A204.1 (cell line): ENCODE measurements around the gene PCBP3.
"Not testable (repeated sequence)": the region's sequence is repeated elsewhere in the genome, so short reads cannot be mapped to it uniquely, and the experiment has no call there.

Source experiments
- FAIRE-seq: peaks from 2 replicates; lab custom pipeline; 2012; peaks lifted over from hg19 to GRCh38; lab: Jason Lieb, UNC

Gene PCBP3

GRCh38 chr21:45876381-45877170 lies 233.1 kb downstream of the PCBP3 start:
- FAIRE-seq: no peak

DNA sequence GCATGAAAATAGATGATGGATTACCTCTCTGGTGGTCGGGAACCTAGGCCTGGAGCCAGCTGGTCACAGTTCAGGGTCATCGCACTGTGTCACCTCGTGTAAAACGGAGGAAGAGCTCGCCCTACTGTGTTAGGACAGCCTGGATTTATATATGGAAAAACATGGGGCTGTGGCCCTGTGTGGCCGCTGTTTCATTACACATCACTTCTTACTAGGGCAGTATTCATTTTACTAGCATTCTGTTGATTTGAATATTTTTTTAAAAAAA lies 233.6 kb downstream of the PCBP3 start:
- FAIRE-seq: no peak

DNA sequence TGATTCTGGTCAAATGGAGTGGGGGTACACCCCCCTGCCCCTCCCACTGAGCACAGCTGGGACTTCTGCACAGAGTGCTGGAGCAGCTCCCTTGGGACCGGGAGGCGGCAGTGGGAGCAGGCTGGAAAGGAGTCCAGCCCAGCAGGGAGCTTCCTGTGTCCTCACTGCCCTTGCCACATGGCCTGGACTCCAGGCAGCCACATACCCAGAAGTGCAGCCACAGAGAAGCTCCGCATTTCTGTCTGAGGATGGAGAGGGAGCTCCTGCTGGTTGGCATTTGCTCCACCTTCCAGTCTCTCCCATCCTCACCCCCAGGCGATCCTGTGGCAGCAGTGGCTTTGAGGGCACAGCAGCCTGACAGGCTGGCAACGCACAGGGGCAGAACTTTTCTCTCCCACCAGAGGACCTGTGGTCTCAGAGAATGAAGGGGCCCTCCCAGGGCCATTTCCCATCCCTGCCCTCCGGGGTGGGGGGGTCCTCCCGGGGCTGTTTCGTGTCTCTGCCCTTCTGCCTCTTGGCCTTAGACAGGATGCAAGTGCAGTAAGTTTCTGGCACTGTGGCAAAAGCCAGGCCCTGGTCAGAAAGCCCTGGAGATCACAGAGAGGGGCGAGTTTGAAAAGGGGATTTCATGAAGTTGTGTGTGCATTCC lies 234.4 kb downstream of the PCBP3 start:
- FAIRE-seq: no peak

GRCh38 chr21:45880097-45881068 lies 236.9 kb downstream of the PCBP3 start:
- FAIRE-seq: no peak

- no peak for FAIRE-seq
Observed at GRCh38 chr21:45882645-45883044, 239.1 kb downstream of the PCBP3 start.

DNA sequence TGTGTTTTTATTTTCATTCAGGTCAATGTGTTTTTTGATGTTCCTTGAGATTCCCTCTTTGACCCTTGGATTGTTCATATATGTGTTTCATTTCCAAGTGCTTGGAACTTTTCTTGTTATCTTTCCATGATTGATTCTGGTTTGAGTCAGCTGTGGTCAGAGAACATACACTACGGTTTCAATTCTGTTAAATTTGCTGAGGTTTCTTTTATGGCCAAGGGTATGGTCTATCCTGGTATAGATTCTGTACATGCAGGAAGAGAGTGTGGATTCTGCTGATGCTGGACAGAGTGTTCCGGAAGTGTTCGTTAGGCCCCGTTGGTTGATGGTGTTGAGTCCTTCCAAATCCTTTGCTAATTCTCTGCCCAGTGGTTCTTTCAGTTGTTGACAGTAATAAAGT lies 239.6 kb downstream of the PCBP3 start:
- no peak for FAIRE-seq

DNA sequence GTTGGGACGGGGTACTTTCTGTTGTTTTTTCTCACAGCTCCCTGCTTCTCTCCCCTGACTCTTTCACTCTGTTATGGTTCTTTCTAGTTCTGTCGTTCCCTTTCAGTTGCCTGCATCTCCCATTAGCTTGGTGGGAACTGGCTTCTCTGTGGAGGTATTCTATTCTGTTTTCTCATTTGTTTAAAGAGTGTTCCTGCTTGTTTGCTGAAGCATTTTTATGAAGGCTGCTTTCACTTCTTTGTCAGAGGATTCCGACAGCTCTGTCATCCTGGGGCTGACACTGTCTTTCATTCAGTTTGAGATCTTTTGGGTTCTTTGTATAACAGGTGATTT lies 242.0 kb downstream of the PCBP3 start:
- FAIRE-seq: no peak

DNA sequence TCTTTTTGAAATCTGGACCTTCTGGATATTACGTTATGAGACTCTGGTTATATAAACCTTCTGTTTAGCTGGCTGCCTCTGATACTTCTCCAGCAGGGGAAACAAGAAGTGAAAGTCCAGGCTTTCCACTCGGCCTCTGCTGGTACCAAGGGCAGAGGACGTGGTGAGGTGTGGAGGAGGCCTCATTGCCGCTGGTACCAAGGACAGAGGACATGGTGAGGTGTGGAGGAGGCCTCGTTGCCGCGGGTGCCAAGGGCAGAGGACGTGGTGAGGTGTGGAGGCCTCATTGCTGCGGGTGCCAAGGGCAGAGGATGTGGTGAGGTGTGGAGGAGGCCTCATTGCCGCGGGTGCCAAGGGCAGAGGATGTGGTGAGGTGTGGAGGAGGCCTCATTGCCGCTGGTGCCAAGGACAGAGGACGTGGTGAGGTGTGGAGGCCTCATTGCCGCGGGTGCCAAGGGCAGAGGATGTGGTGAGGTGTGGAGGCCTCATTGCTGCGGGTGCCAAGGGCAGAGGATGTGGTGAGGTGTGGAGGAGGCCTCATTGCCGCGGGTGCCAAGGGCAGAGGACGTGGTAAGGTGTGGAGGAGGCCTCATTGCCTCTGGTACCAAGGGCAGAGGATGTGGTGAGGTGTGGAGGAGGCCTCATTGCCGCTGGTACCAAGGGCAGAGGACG lies 242.5 kb downstream of the PCBP3 start:
- not testable (repeated sequence) for FAIRE-seq

GRCh38 chr21:45886610-45887026 lies 243.1 kb downstream of the PCBP3 start:
- no peak for FAIRE-seq

- no peak for FAIRE-seq
Observed at GRCh38 chr21:45887120-45887611, 243.6 kb downstream of the PCBP3 start.

DNA sequence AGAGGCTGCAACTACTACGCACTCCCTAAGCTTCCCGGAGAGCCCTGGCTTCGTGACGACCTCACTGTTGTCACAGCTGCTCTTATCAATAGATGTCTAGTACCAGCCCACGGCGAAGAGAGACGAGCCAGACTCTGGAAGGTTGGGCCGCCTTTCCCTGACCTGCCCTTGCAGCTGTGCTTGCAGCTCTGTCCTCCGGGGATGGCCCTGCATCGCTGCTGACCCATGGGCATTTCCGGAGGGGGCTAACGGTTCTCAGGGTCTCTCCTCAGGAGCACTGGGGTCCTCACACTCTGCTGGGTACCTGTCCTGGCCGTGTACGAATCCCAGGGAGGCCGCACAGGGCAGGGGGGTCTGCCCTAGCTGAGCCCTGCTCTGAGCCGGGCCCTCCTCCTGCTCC lies 244.3 kb downstream of the PCBP3 start:
- FAIRE-seq: no peak

GRCh38 chr21:45888386-45889009 lies 245.0 kb downstream of the PCBP3 start:
- FAIRE-seq: no peak

DNA sequence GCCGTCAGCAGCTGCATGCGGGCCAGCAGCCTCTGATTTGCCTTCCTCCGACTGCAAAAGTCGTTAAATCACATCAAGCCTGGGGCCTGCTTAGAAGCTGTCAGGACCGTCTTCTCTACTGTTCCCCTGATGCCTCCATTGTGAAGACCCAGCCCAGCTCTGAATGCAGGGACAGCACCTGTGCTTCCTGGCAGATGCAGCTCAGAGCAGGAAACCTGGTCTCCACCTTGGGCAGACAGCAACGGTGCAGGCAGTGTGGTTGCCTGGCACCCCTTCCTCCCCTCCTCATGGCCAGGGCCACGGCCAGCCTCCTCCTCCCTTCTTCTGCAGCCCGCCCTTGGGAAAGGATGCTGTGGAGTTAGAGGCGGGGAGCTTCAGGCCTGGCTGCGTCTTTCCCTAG lies 245.7 kb downstream of the PCBP3 start:
- FAIRE-seq: no peak

DNA sequence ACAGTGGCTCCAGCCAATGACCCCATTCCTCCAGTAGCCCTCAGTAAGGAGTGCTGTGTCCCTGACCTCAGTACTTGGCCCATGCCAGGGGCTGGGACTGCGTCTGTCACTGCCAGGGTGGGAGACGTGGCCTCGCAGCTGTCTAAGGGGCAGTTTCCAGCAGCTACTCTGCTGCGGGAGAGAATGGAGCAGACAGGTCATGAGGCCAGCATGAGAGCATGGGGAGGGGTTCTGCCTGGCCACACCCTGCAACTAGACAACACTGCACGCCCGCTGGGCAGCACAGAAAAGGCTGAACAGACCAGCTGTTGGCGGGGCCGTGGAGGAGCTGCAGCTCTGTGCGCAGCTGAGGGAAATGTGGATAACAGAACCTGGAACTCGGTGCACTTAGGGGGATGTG lies 246.4 kb downstream of the PCBP3 start:
- FAIRE-seq: no peak

DNA sequence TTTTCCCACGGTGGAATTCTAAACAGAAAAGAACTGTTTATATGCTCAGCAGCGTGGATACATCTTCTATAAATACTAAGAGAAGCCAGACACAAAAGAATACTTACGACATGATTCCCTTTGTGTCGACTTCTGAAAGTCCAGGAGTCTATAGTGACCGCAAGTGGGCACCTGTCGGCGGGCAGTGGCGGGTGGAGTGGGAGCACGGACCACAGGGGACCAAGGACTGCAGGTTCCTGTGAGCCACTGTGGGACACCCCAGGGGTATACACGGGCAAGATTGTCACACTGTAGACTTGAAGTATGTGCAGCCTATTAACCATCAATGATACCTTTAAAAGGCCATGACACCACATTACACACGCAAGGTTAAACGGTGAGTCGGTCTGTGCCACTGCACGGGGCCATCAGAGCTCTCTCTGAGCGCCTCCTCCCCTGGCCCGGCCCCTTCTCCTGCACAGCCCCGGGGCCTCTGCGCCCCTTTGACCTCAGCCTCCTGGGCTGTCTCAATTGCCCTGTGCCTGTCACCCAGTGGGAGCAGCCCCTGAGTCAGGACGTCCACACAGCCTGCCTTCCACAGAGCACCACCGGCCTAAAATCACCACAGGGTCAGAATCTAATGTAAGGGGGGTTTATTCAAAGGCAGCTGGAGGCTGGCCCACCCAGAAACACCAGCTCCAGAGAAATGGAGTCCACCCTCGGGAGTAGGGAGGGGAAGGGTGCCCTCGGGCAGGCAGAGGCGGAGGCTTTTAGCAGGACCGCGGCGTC lies 248.0 kb downstream of the PCBP3 start:
- FAIRE-seq: no peak

- no peak for FAIRE-seq
Observed at GRCh38 chr21:45892156-45892915, 248.8 kb downstream of the PCBP3 start.

- no peak for FAIRE-seq
Observed at GRCh38 chr21:45892916-45893739, 249.6 kb downstream of the PCBP3 start.

DNA sequence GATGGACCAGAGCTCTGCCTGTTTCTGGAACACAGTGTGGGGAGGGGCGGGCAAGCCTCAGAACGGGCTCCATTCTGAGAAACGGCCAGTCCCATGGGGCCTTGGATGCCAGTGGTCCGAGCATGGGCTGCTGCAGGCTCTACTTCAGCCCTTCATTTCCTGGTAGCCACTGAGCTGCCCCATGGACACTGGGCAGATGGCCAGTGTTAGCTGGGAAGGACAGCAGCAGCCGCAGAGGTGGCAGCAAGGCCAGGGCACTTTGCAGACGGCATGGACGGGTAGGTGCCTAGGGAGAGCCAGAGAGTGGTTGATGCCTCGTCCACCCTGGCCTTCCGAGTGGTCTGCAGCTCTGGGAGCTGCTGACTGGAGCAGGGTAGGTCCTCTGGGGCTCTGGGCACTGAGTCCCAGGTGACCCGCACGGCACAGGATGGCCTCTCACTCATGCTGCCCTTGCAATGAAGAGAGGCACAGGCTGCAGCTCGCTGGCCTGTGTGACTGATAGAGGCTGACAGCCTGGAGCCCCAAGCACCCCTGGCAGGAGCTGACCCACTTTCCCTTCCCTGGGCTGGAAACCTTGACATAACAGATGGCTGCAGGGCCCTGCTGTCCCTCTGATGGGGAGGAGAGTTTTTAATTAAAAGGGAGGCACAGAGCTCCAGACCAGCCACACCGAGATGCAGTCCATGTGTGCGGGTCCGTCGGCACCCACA lies 250.4 kb downstream of the PCBP3 start:
- FAIRE-seq: no peak

GRCh38 chr21:45894450-45894825 lies 250.9 kb downstream of the PCBP3 start:
- FAIRE-seq: no peak
